ENCODE measurements around the gene KRI1.
A peak's percentile ranks its signal among the peaks of the same experiment; 100 is the strongest.
"Not testable (repeated sequence)": the region's sequence is repeated elsewhere in the genome, so short reads cannot be mapped to it uniquely, and the experiment has no call there.

The KRI1 gene

GRCh38 chr19:10555610-10555973 is 10.2 kb downstream of the KRI1 start:
- no peak for FAIRE-seq

GRCh38 chr19:10554760-10555609 is 10.8 kb downstream of the KRI1 start:
- no peak for FAIRE-seq
- TF ChIP-seq TAF1 (IDR thresholded peaks at IDR 0.05; ENCODE audit: borderline replicate concordance, low read depth, low read length), result no peak
- no peak; the same call in 1 of the 2 replicates for TF ChIP-seq POLR2AphosphoS5 (IDR thresholded peaks at IDR 0.05; ENCODE audit: low read depth, low read length)
- TF ChIP-seq POLR2A (IDR thresholded peaks at IDR 0.05; ENCODE audit: low read depth, low read length), result peak; percentile 13; the same call in 1 of the 2 replicates

More at GRCh38 chr19:10555610-10555973, 10.2 kb downstream of the KRI1 start:
- no peak for DNase-seq (ENCODE audit: insufficient read length)
- no peak for TF ChIP-seq TAF1 (IDR thresholded peaks at IDR 0.05; ENCODE audit: borderline replicate concordance, low read depth, low read length)
- TF ChIP-seq POLR2AphosphoS5 (IDR thresholded peaks at IDR 0.05; ENCODE audit: low read depth, low read length), result no peak
- no peak for TF ChIP-seq POLR2A (IDR thresholded peaks at IDR 0.05; ENCODE audit: low read depth, low read length)

GRCh38 chr19:10553943-10554381 is 11.8 kb downstream of the KRI1 start:
- FAIRE-seq, result no peak
- TF ChIP-seq POLR2AphosphoS5 (IDR thresholded peaks at IDR 0.05; ENCODE audit: low read depth, low read length) (no peak), TAF1 (IDR thresholded peaks at IDR 0.05; ENCODE audit: borderline replicate concordance, low read depth, low read length) (no peak), POLR2A (IDR thresholded peaks at IDR 0.05; ENCODE audit: low read depth, low read length) (peak; percentile 42; the same call in 1 of the 2 replicates)
- DNase-seq (ENCODE audit: insufficient read length), result no peak

More at GRCh38 chr19:10554760-10555609, 10.8 kb downstream of the KRI1 start:
- DNase-seq (ENCODE audit: insufficient read length), result no peak

- TF ChIP-seq TAF1 (IDR thresholded peaks at IDR 0.05; ENCODE audit: borderline replicate concordance, low read depth, low read length), result no peak
- no peak for TF ChIP-seq POLR2A (IDR thresholded peaks at IDR 0.05; ENCODE audit: low read depth, low read length)
- TF ChIP-seq POLR2AphosphoS5 (IDR thresholded peaks at IDR 0.05; ENCODE audit: low read depth, low read length), result no peak
- FAIRE-seq, result no peak
- DNase-seq (ENCODE audit: insufficient read length), result no peak
Measured at GRCh38 chr19:10553087-10553667, 12.6 kb downstream of the KRI1 start.

GRCh38 chr19:10552510-10553053 is 13.2 kb downstream of the KRI1 start:
- DNase-seq (ENCODE audit: insufficient read length) (no peak), FAIRE-seq (peak; percentile 56)
- TF ChIP-seq TAF1 (IDR thresholded peaks at IDR 0.05; ENCODE audit: borderline replicate concordance, low read depth, low read length) (no peak), POLR2AphosphoS5 (IDR thresholded peaks at IDR 0.05; ENCODE audit: low read depth, low read length) (peak; percentile 66; the same call in 1 of the 2 replicates), POLR2A (IDR thresholded peaks at IDR 0.05; ENCODE audit: low read depth, low read length) (peak; percentile 13; the same call in 1 of the 2 replicates)

- FAIRE-seq (no peak), DNase-seq (ENCODE audit: insufficient read length) (no peak)
- no peak for TF ChIP-seq POLR2AphosphoS5 (IDR thresholded peaks at IDR 0.05; ENCODE audit: low read depth, low read length)
- no peak for TF ChIP-seq TAF1 (IDR thresholded peaks at IDR 0.05; ENCODE audit: borderline replicate concordance, low read depth, low read length)
- TF ChIP-seq POLR2A (IDR thresholded peaks at IDR 0.05; ENCODE audit: low read depth, low read length), result no peak
Measured at GRCh38 chr19:10551698-10552301, 14.0 kb downstream of the KRI1 start.

- DNase-seq (ENCODE audit: insufficient read length); FAIRE-seq: not testable (repeated sequence)
Measured at GRCh38 chr19:10551006-10551405, 14.8 kb downstream of the KRI1 start.

- TF ChIP-seq POLR2A (IDR thresholded peaks at IDR 0.05; ENCODE audit: low read depth, low read length) (no peak), POLR2AphosphoS5 (IDR thresholded peaks at IDR 0.05; ENCODE audit: low read depth, low read length) (no peak), TAF1 (IDR thresholded peaks at IDR 0.05; ENCODE audit: borderline replicate concordance, low read depth, low read length) (no peak)
- DNase-seq (ENCODE audit: insufficient read length) (no peak), FAIRE-seq (no peak)
Measured at GRCh38 chr19:10550336-10550735, 15.5 kb downstream of the KRI1 start.

GRCh38 chr19:10549733-10550132 is 16.1 kb downstream of the KRI1 start:
- no peak for DNase-seq (ENCODE audit: insufficient read length)
- no peak for FAIRE-seq
- no peak for TF ChIP-seq POLR2A (IDR thresholded peaks at IDR 0.05; ENCODE audit: low read depth, low read length)

- DNase-seq (ENCODE audit: insufficient read length), result no peak
- TF ChIP-seq TAF1 (IDR thresholded peaks at IDR 0.05; ENCODE audit: borderline replicate concordance, low read depth, low read length) (no peak), POLR2A (IDR thresholded peaks at IDR 0.05; ENCODE audit: low read depth, low read length) (no peak), POLR2AphosphoS5 (IDR thresholded peaks at IDR 0.05; ENCODE audit: low read depth, low read length) (no peak)
- no peak for FAIRE-seq
Measured at GRCh38 chr19:10548746-10549276, 17.0 kb downstream of the KRI1 start.

- TF ChIP-seq POLR2AphosphoS5 (IDR thresholded peaks at IDR 0.05; ENCODE audit: low read depth, low read length) (no peak), POLR2A (IDR thresholded peaks at IDR 0.05; ENCODE audit: low read depth, low read length) (no peak), TAF1 (IDR thresholded peaks at IDR 0.05; ENCODE audit: borderline replicate concordance, low read depth, low read length) (no peak)
- DNase-seq (ENCODE audit: insufficient read length) (no peak), FAIRE-seq (no peak)
Measured at GRCh38 chr19:10546817-10547216, 19.0 kb downstream of the KRI1 start.
